SK-N-MC (cell line): Measurements from ENCODE around the gene ADGRG2.

ENCODE experiments used
- EZH2 ChIP-seq: fragments of 200-600 bp; sonication (generic); IDR thresholded peaks from one replicate; pipeline ENCODE4 v1.6.1; 2017; ENCODE audit warnings: antibody characterized with exemption
- FOXP2 ChIP-seq: optimal IDR thresholded peaks from 2 replicates; pipeline ENCODE3; 2011; ENCODE audit warnings: mild to moderate bottlenecking, moderate library complexity; ENCODE audit not compliant: insufficient read depth; ENCODE audit errors: extremely low read length, control extremely low read depth

GRCh38 chrX:19121898-19122640, at the start of gene ADGRG2:
- TF ChIP-seq EZH2 (no peak), FOXP2 (no peak)
